SK-N-SH (cell line): ENCODE measurements around the gene CRK. TPM values are rescaled to one million over a fixed set of nuclear protein-coding genes. Genes with fewer than 3 reads are reported as not detected.

Experiments used
- CTCF ChIA-PET: fragments of 300-600, 350-600 bp; formaldehyde crosslinking; extraction: SDS; loops from one replicate; lab custom pipeline; 2021; lab: Yijun Ruan, JAX
- POLR2A ChIA-PET: fragments of 350-600 bp; sonication (Branson Sonifier 250); formaldehyde crosslinking; extraction: SDS; loops from one replicate; lab custom pipeline; 2020; ENCODE audit warnings: antibody characterized with exemption, inconsistent platforms; lab: Yijun Ruan, JAX
- DNase-seq: peaks from one replicate; pipeline ENCODE4 v3.0.0; 2012
- H2AFZ ChIP-seq: fragments of 200-600 bp; sonication (generic); 2 replicates; pipeline ENCODE4 v1.8.1; 2016; ENCODE audit warnings: antibody characterized with exemption, mild to moderate bottlenecking, low read depth
- H3F3A ChIP-seq: fragments of 200-600 bp; sonication (generic); replicated peaks from 2 replicates; pipeline ENCODE3; 2016; ENCODE audit warnings: antibody characterized with exemption, mild to moderate bottlenecking; ENCODE audit not compliant: insufficient read depth
- H3K27ac ChIP-seq, 2 experiments: fragments of 200-500 bp in 1 of 2; fragments of 200-600 bp in 1 of 2; sonication (Bioruptor generic) in 1 of 2; sonication (generic), shearing (Covaris generic) in 1 of 2; 2 replicates each; pipeline versions ENCODE4 v1.5.1 to v1.6.1; 2014 to 2016; ENCODE audit warnings: low read depth in 2 of 2, inconsistent platforms in 1 of 2, low read length in 1 of 2, mild to moderate bottlenecking in 1 of 2, mixed read lengths in 1 of 2
- H3K27me3 ChIP-seq: fragments of 200-600 bp; sonication (generic), shearing (Covaris generic); 2 replicates; pipeline ENCODE4 v1.6.1; 2016; ENCODE audit warnings: mixed run types; ENCODE audit not compliant: insufficient read depth
- H3K36me3 ChIP-seq, 2 experiments: fragments of 200-500 bp in 1 of 2; fragments of 200-600 bp in 1 of 2; sonication (Bioruptor generic) in 1 of 2; sonication (generic) in 1 of 2; replicated peaks in 1 of 2; 2 replicates each; pipeline versions ENCODE3 to v1.5.1; 2014 to 2016; ENCODE audit warnings: low read length in 1 of 2, mild to moderate bottlenecking in 1 of 2; ENCODE audit not compliant: insufficient read depth in 2 of 2, control insufficient read depth in 1 of 2
- H3K4me1 ChIP-seq, 2 experiments: fragments of 200-500 bp in 1 of 2; fragments of 200-600 bp in 1 of 2; sonication (Bioruptor generic) in 1 of 2; sonication (generic), shearing (Covaris generic) in 1 of 2; 2 replicates each; pipeline versions ENCODE4 v1.5.1 to v1.6.1; 2014 to 2016; ENCODE audit warnings: low read depth in 1 of 2, low read length in 1 of 2, mixed run types in 1 of 2; ENCODE audit not compliant: insufficient read depth in 2 of 2, control insufficient read depth in 1 of 2
- H3K4me2 ChIP-seq: fragments of 200-600 bp; sonication (generic), shearing (Covaris generic); 2 replicates; pipeline ENCODE4 v1.6.1; 2017; ENCODE audit warnings: mixed run types
- H3K4me3 ChIP-seq, 2 experiments: fragments of 200-500 bp in 1 of 2; fragments of 200-600 bp in 1 of 2; sonication (Bioruptor generic) in 1 of 2; sonication (generic), shearing (Covaris generic) in 1 of 2; 2 replicates each; pipeline versions ENCODE4 v1.5.1 to v1.8.1; 2014 to 2016; ENCODE audit warnings: low read depth in 2 of 2, inconsistent platforms in 1 of 2, low read length in 1 of 2, mild to moderate bottlenecking in 1 of 2, mixed read lengths in 1 of 2, moderate library complexity in 1 of 2
- H3K79me2 ChIP-seq: fragments of 200-600 bp; sonication (generic); 2 replicates; pipeline ENCODE4 v1.8.1; 2017; ENCODE audit warnings: mild to moderate bottlenecking; ENCODE audit not compliant: insufficient read depth
- H3K9ac ChIP-seq: fragments of 200-600 bp; sonication (generic); 2 replicates; pipeline ENCODE4 v1.6.1; 2017; ENCODE audit warnings: mixed run types
- H3K9me2 ChIP-seq: fragments of 200-600 bp; sonication (generic); 2 replicates; pipeline ENCODE4 v1.6.1; 2017; ENCODE audit warnings: mixed run types
- H3K9me3 ChIP-seq: fragments of 200-600 bp; sonication (generic); 2 replicates; pipeline ENCODE4 v1.6.1; 2017; ENCODE audit warnings: mixed run types, mild to moderate bottlenecking, moderate library complexity
- H4K20me1 ChIP-seq: fragments of 200-600 bp; sonication (generic); 2 replicates; pipeline ENCODE4 v1.6.1; 2017; ENCODE audit warnings: mild to moderate bottlenecking, mixed run types; ENCODE audit not compliant: insufficient read depth
- CTCF ChIP-seq: fragments of 200-600 bp; sonication (generic); IDR thresholded peaks from 2 replicates; pipeline ENCODE4 v1.6.1; 2017; ENCODE audit warnings: antibody characterized with exemption, mild to moderate bottlenecking, moderate library complexity
- FOXM1 ChIP-seq: IDR thresholded peaks from 2 replicates; pipeline ENCODE4 v1.4.0; 2012; ENCODE audit warnings: low read depth, mild to moderate bottlenecking
- GABPA ChIP-seq: IDR thresholded peaks from 2 replicates; pipeline ENCODE4 v1.4.0; 2012; ENCODE audit warnings: low read depth, mild to moderate bottlenecking
- JUND ChIP-seq: IDR thresholded peaks from 2 replicates; pipeline ENCODE4 v1.4.0; 2012
- MXI1 ChIP-seq: IDR thresholded peaks from 2 replicates; pipeline ENCODE4 v1.6.1; 2012; ENCODE audit warnings: mild to moderate bottlenecking, low read depth, low read length, improper control_type of control experiment
- POLR2AphosphoS5 ChIP-seq: IDR thresholded peaks from 2 replicates; pipeline ENCODE4 v1.6.1; 2012; ENCODE audit warnings: low read depth, low read length
- RAD21 ChIP-seq: IDR thresholded peaks from 2 replicates; pipeline ENCODE4 v1.6.1; 2012; ENCODE audit warnings: mild to moderate bottlenecking, low read length
- REST ChIP-seq: IDR thresholded peaks from 2 replicates; pipeline ENCODE4 v1.6.1; 2012; ENCODE audit warnings: mild to moderate bottlenecking, low read depth, low read length, moderate library complexity
- SIN3A ChIP-seq: IDR thresholded peaks from 2 replicates; pipeline ENCODE4 v1.6.1; 2012; ENCODE audit warnings: low read depth, mild to moderate bottlenecking, low read length, moderate library complexity, borderline replicate concordance
- TAF1 ChIP-seq: IDR thresholded peaks from 2 replicates; pipeline ENCODE4 v1.6.1; 2012; ENCODE audit warnings: low read depth, mild to moderate bottlenecking, low read length, moderate library complexity, borderline replicate concordance
- TCF12 ChIP-seq: IDR thresholded peaks from 2 replicates; pipeline ENCODE4 v1.4.0; 2012
- TEAD4 ChIP-seq: IDR thresholded peaks from 2 replicates; pipeline ENCODE4 v1.4.0; 2012; ENCODE audit warnings: mild to moderate bottlenecking, borderline replicate concordance; ENCODE audit not compliant: insufficient read depth
- USF1 ChIP-seq: IDR thresholded peaks from 2 replicates; pipeline ENCODE4 v1.4.0; 2012; ENCODE audit warnings: low read depth, borderline replicate concordance
- WGBS: methylation state at CpG from one replicate; pipeline ENCODE4 v1.1.6; 2017; ENCODE audit warnings: low lambda C conversion rate; 5-methylcytosine and 5-hydroxymethylcytosine counted together
- polyA plus RNA-seq, 3 experiments: library from polyadenylated mRNA; depleted of rRNA; stranded (reverse); fragments of >200 nt; gene quantifications; 2 replicates each; pipeline ENCODE4 v1.2.3, GENCODE V29; 2012

CRK gene
- polyA plus RNA-seq, 1 of the 3 experiments (the other 2 are of a cell fraction) = 50.7 TPM

- peak overlapping the region; percentile 81 to 85 for H3K27ac ChIP-seq
- H3K9ac ChIP-seq = peak overlapping the region; percentile 36; the same call in 1 of the 2 replicates
- DNase-seq = no peak
- no peaks in the 10 kb centered on the region for H4K20me1 ChIP-seq
- TF ChIP-seq JUND = no peak
- no peak for TF ChIP-seq GABPA
- TF ChIP-seq CTCF = no peak
- TF ChIP-seq TAF1 = no peak
- H3K4me1 ChIP-seq = peaks cover 24 to 43% of the 10 kb centered on the region in 2 experiments; a peak in 2 of 4 replicates
- peaks cover 0 to 3% of the 10 kb centered on the region in 2 experiments for H3K36me3 ChIP-seq
- H3K9me3 ChIP-seq = no peaks in the 10 kb centered on the region
- POLR2A ChIA-PET = interaction anchor here (1.5 kb wide), 1 partner anchor 32 kb away, joined by 6 read pairs; the partner anchor contains the start of gene CRK
- peak overlapping the region; percentile 93 for H3K4me2 ChIP-seq
- peaks cover 61% of the 10 kb centered on the region for H3K79me2 ChIP-seq
- H3K4me3 ChIP-seq = peak overlapping the region; percentile 44 to 51; a peak in 3 of 4 replicates
- CTCF ChIA-PET = interaction anchor here (0.6 to 2.9 kb wide), 3 partner anchors 28 to 124 kb away, joined by 3 to 16 read pairs (median 6); partner anchors contain the start of gene INPP5K
- no peaks in the 10 kb centered on the region for H3K27me3 ChIP-seq
- WGBS = 89% methylated on average over 7 of the region's 7 CpGs
- H3F3A ChIP-seq = peaks cover 18% of the 10 kb centered on the region
- H2AFZ ChIP-seq = no peak overlapping the region
- no peaks in the 10 kb centered on the region for H3K9me2 ChIP-seq
Observed at GRCh38 chr17:1488826-1489270, 32.8 kb upstream of the CRK start.

GRCh38 chr17:1487939-1488825 lies 32.1 kb upstream of the CRK start:
- H4K20me1 ChIP-seq = no peaks in the 10 kb centered on the region
- H2AFZ ChIP-seq = peak overlapping the region; percentile 7; the same call in 1 of the 2 replicates
- CTCF ChIA-PET = interaction anchor here (0.6 to 2.9 kb wide), 4 partner anchors 14 to 123 kb away, joined by 3 to 16 read pairs (median 4); partner anchors contain the start of gene INPP5K
- H3K9me2 ChIP-seq = no peaks in the 10 kb centered on the region
- peaks cover 18% of the 10 kb centered on the region for H3F3A ChIP-seq
- peak overlapping the region; percentile 81 to 85 for H3K27ac ChIP-seq
- WGBS = 10% methylated on average over 19 of the region's 72 CpGs
- POLR2A ChIA-PET = interaction anchor here (1.0 to 1.5 kb wide), 5 partner anchors 10 to 140 kb away, joined by 3 to 6 read pairs (median 4); partner anchors contain the start of genes CRK, INPP5K, SLC43A2 and YWHAE
- no peaks in the 10 kb centered on the region for H3K9me3 ChIP-seq
- H3K4me2 ChIP-seq = peak overlapping the region; percentile 93
- H3K36me3 ChIP-seq = peaks cover 5 to 9% of the 10 kb centered on the region in 2 experiments
- H3K79me2 ChIP-seq = peaks cover 68% of the 10 kb centered on the region
- H3K27me3 ChIP-seq = no peaks in the 10 kb centered on the region
- peak overlapping the region; percentile 44 to 51 for H3K4me3 ChIP-seq
- H3K9ac ChIP-seq = peak overlapping the region; percentile 36; the same call in 1 of the 2 replicates
- H3K4me1 ChIP-seq = peaks cover 24 to 40% of the 10 kb centered on the region in 2 experiments; a peak in 2 of 4 replicates
- DNase-seq = peak; percentile 94
- TF ChIP-seq TEAD4 = peak; percentile 97
- TF ChIP-seq MXI1 = no peak; the same call in 1 of the 2 replicates
- TF ChIP-seq USF1 = no peak
- no peak for TF ChIP-seq RAD21
- TF ChIP-seq REST = no peak
- TF ChIP-seq CTCF = no peak
- TF ChIP-seq FOXM1 = no peak
- TF ChIP-seq POLR2AphosphoS5 = no peak; the same call in 1 of the 2 replicates
- TF ChIP-seq TCF12 = peak; percentile 12; the same call in 1 of the 2 replicates
- no peak for TF ChIP-seq SIN3A
